HG03095 (cell line): ENCODE results near the gene ZNF691.
"Not testable (repeated sequence)": the region's sequence is repeated elsewhere in the genome, so short reads cannot be mapped to it uniquely, and the experiment has no call there.

Source experiments
- ATAC-seq: cut with Tn5 transposase; IDR thresholded peaks from one replicate; pipeline ENCODE4 v1.9.1; 2021; ENCODE audit warnings: moderate library complexity; ENCODE audit not compliant: unreplicated experiment

ZNF691 gene

GRCh38 chr1:42853116-42853884 lies 6.9 kb downstream of the ZNF691 start:
- no peak for ATAC-seq

GRCh38 chr1:42856554-42856953 lies 10.1 kb downstream of the ZNF691 start:
- ATAC-seq = not testable (repeated sequence)

- ATAC-seq = not testable (repeated sequence)
Observed at GRCh38 chr1:42859366-42859765, 13.0 kb downstream of the ZNF691 start.

GRCh38 chr1:42860339-42861013 lies 14.1 kb downstream of the ZNF691 start:
- ATAC-seq = no peak

GRCh38 chr1:42861014-42861399 lies 14.6 kb downstream of the ZNF691 start:
- no peak for ATAC-seq

GRCh38 chr1:42866549-42866948 lies 20.1 kb downstream of the ZNF691 start:
- no peak for ATAC-seq

GRCh38 chr1:42868466-42868865 lies 22.1 kb downstream of the ZNF691 start:
- not testable (repeated sequence) for ATAC-seq

GRCh38 chr1:42869254-42869653 lies 22.8 kb downstream of the ZNF691 start:
- ATAC-seq = not testable (repeated sequence)

GRCh38 chr1:42869751-42870150 lies 23.3 kb downstream of the ZNF691 start:
- not testable (repeated sequence) for ATAC-seq

- not testable (repeated sequence) for ATAC-seq
Observed at GRCh38 chr1:42873108-42873507, 26.7 kb downstream of the ZNF691 start.

- ATAC-seq = no peak
Observed at GRCh38 chr1:42873670-42874069, 27.3 kb downstream of the ZNF691 start.

- no peak for ATAC-seq
Observed at GRCh38 chr1:42876009-42876408, 29.6 kb downstream of the ZNF691 start.

- no peak for ATAC-seq
Observed at GRCh38 chr1:42877380-42877779, 31.0 kb downstream of the ZNF691 start.

- no peak for ATAC-seq
Observed at GRCh38 chr1:42880384-42880783, 34.0 kb downstream of the ZNF691 start.

- ATAC-seq = no peak
Observed at GRCh38 chr1:42886046-42886739, 39.8 kb downstream of the ZNF691 start.

- no peak for ATAC-seq
Observed at GRCh38 chr1:42886800-42887199, 40.4 kb downstream of the ZNF691 start.

- no peak for ATAC-seq
Observed at GRCh38 chr1:42887366-42887765, 41.0 kb downstream of the ZNF691 start.

GRCh38 chr1:42888013-42888633 lies 41.7 kb downstream of the ZNF691 start:
- ATAC-seq = no peak

GRCh38 chr1:42889264-42889663 lies 42.9 kb downstream of the ZNF691 start:
- no peak for ATAC-seq

- no peak for ATAC-seq
Observed at GRCh38 chr1:42891465-42892138, 45.2 kb downstream of the ZNF691 start.

GRCh38 chr1:42899960-42900359 lies 53.5 kb downstream of the ZNF691 start:
- not testable (repeated sequence) for ATAC-seq
